Measurements from ENCODE around the gene VSIR.

The VSIR gene

GRCh38 chr10:71802235-71802634 is 28.9 kb upstream of the VSIR start:
- no peak overlapping the region for H3K27ac ChIP-seq (replicated peaks)
- DNase-seq (ENCODE audit: low read depth in 1 of 2, low spot score in 1 of 2): no peak
- H3K27me3 ChIP-seq (ENCODE audit: insufficient read depth, poor library complexity, severe bottlenecking): no peaks in the 10 kb centered on the region
- no peak for TF ChIP-seq POLR2AphosphoS5 (IDR thresholded peaks at IDR 0.05; ENCODE audit: low read depth)
- TF ChIP-seq SPI1 (IDR thresholded peaks at IDR 0.05; ENCODE audit: borderline replicate concordance, low read depth): no peak
- TF ChIP-seq CTCF (IDR thresholded peaks at IDR 0.05; ENCODE audit: insufficient read depth, low read length): no peak
- TF ChIP-seq, protein P1, sequence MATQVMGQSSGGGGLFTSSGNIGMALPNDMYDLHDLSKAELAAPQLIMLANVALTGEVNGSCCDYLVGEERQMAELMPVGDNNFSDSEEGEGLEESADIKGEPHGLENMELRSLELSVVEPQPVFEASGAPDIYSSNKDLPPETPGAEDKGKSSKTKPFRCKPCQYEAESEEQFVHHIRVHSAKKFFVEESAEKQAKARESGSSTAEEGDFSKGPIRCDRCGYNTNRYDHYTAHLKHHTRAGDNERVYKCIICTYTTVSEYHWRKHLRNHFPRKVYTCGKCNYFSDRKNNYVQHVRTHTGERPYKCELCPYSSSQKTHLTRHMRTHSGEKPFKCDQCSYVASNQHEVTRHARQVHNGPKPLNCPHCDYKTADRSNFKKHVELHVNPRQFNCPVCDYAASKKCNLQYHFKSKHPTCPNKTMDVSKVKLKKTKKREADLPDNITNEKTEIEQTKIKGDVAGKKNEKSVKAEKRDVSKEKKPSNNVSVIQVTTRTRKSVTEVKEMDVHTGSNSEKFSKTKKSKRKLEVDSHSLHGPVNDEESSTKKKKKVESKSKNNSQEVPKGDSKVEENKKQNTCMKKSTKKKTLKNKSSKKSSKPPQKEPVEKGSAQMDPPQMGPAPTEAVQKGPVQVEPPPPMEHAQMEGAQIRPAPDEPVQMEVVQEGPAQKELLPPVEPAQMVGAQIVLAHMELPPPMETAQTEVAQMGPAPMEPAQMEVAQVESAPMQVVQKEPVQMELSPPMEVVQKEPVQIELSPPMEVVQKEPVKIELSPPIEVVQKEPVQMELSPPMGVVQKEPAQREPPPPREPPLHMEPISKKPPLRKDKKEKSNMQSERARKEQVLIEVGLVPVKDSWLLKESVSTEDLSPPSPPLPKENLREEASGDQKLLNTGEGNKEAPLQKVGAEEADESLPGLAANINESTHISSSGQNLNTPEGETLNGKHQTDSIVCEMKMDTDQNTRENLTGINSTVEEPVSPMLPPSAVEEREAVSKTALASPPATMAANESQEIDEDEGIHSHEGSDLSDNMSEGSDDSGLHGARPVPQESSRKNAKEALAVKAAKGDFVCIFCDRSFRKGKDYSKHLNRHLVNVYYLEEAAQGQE (IDR thresholded peaks at IDR 0.05; ENCODE audit: insufficient replicate concordance, low read depth): no peak
- no peak for TF ChIP-seq GABPA (IDR thresholded peaks at IDR 0.05; ENCODE audit: low read depth)
- no peak overlapping the region for H3K4me3 ChIP-seq (replicated peaks; ENCODE audit: insufficient read depth, low read length)

GRCh38 chr10:71801361-71801760 is 28.0 kb upstream of the VSIR start:
- TF ChIP-seq, protein P1 (IDR thresholded peaks at IDR 0.05; ENCODE audit: insufficient replicate concordance, low read depth): no peak
- TF ChIP-seq GABPA (IDR thresholded peaks at IDR 0.05; ENCODE audit: low read depth): no peak
- peak; percentile 31; the same call in 1 of the 2 replicates for TF ChIP-seq SPI1 (IDR thresholded peaks at IDR 0.05; ENCODE audit: borderline replicate concordance, low read depth)
- Histone ChIP-seq H3K27me3 (ENCODE audit: insufficient read depth, poor library complexity, severe bottlenecking) (no peaks in the 10 kb centered on the region), H3K4me3 (replicated peaks; ENCODE audit: insufficient read depth, low read length) (no peak overlapping the region), H3K27ac (replicated peaks) (no peak overlapping the region)
- DNase-seq (ENCODE audit: low read depth in 1 of 2, low spot score in 1 of 2): peak in 1 of 2 experiments; percentile 51

DNA sequence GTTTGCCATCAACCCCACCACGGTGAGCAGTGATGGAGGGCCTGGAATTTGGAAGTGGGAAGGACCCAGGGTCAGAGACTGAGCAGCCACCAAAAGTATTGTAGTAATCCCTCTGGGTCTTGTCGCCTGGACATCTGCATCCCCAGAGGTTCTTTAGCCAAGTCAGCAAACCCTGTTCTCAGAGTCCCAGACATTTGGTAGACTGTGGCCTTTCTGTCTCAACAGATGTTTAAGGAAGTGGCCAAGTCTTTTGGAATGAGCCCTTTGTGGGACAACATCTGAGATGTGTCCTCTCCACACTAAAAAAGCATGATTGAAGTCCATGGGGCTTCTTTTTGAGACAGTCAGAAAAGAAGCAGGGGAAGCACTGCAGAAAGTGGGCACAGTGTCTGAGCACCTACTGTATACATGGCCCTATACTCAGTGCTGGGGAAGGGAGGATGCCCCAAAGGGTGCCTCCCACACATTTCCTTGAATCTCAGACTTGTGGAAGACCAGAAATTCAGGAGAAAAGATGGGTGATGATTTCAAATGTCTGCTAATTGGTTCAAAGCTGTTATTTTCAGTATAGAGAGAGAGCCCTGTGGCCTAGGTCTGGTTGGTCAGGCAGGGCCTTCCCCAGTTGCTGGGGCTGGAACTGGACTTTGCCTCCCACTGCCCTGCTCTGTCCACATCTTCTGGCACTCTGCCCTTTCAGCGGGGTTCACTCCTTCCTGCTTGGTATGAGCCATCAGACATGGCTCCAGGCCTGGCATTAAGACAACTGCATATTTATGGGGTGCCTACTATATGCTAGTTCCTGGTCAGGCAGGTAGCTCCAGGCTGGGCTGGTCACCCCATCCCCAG is 26.5 kb upstream of the VSIR start:
- Histone ChIP-seq H3K27ac (replicated peaks) (no peak overlapping the region), H3K4me3 (replicated peaks; ENCODE audit: insufficient read depth, low read length) (no peak overlapping the region), H3K27me3 (ENCODE audit: insufficient read depth, poor library complexity, severe bottlenecking) (no peaks in the 10 kb centered on the region)
- peak; percentile 39; the same call in 1 of the 2 replicates for TF ChIP-seq SPI1 (IDR thresholded peaks at IDR 0.05; ENCODE audit: borderline replicate concordance, low read depth)
- TF ChIP-seq GABPA (IDR thresholded peaks at IDR 0.05; ENCODE audit: low read depth): no peak
- no peak for DNase-seq (ENCODE audit: low read depth in 1 of 2, low spot score in 1 of 2)

GRCh38 chr10:71799112-71799511 is 25.8 kb upstream of the VSIR start:
- no peak for TF ChIP-seq GABPA (IDR thresholded peaks at IDR 0.05; ENCODE audit: low read depth)
- TF ChIP-seq, protein P1 (IDR thresholded peaks at IDR 0.05; ENCODE audit: insufficient replicate concordance, low read depth): no peak
- DNase-seq (ENCODE audit: low read depth in 1 of 2, low spot score in 1 of 2): no peak
- Histone ChIP-seq H3K27ac (replicated peaks) (no peak overlapping the region), H3K4me3 (replicated peaks; ENCODE audit: insufficient read depth, low read length) (no peak overlapping the region), H3K27me3 (ENCODE audit: insufficient read depth, poor library complexity, severe bottlenecking) (no peaks in the 10 kb centered on the region)

All from HL-60 (cell line).